Neuronal stem cell (in vitro differentiated cells): Measurements from ENCODE around the gene LSM14A. TPM values are rescaled to one million over a fixed set of nuclear protein-coding genes. Genes with fewer than 3 reads are reported as not detected.
A peak's percentile ranks its signal among the peaks of the same experiment; 100 is the strongest.

Source experiments
- DNase-seq: peaks from one replicate; pipeline ENCODE4 v3.0.0-alpha.2; 2013; ENCODE audit warnings: low spot score
- H2AFZ ChIP-seq: one replicate; pipeline ENCODE4 v1.6.1; 2013; ENCODE audit warnings: mild to moderate bottlenecking, low read length, inconsistent platforms
- H2AK5ac ChIP-seq: 2 replicates; pipeline ENCODE4 v1.6.1; 2013; ENCODE audit warnings: low read depth, mild to moderate bottlenecking, inconsistent platforms, low read length, moderate library complexity, mixed read lengths
- H2BK120ac ChIP-seq: 2 replicates; pipeline ENCODE4 v1.6.1; 2013; ENCODE audit warnings: low read depth, mild to moderate bottlenecking, inconsistent platforms, low read length, moderate library complexity, mixed read lengths
- H2BK12ac ChIP-seq: one replicate; pipeline ENCODE4 v1.6.1; 2013; ENCODE audit warnings: low read length, inconsistent platforms
- H2BK15ac ChIP-seq: 2 replicates; pipeline ENCODE4 v1.6.1; 2013; ENCODE audit warnings: mild to moderate bottlenecking, low read length, inconsistent platforms, mixed read lengths
- H2BK5ac ChIP-seq: one replicate; pipeline ENCODE4 v1.6.1; 2013; ENCODE audit warnings: inconsistent platforms, mild to moderate bottlenecking, low read length, moderate library complexity
- H3K14ac ChIP-seq: one replicate; pipeline ENCODE4 v1.6.1; 2013; ENCODE audit warnings: low read length, inconsistent platforms
- H3K18ac ChIP-seq: 2 replicates; pipeline ENCODE4 v1.6.1; 2013; ENCODE audit warnings: low read length, inconsistent platforms
- H3K23ac ChIP-seq: 2 replicates; pipeline ENCODE4 v1.6.1; 2013; ENCODE audit warnings: low read depth, mild to moderate bottlenecking, mixed read lengths, low read length, inconsistent platforms; ENCODE audit not compliant: poor library complexity
- H3K27ac ChIP-seq: replicated peaks from 3 replicates; pipeline ENCODE4 v1.5.1; 2013; ENCODE audit warnings: low read length, inconsistent platforms
- H3K27me3 ChIP-seq, 3 experiments: 2 replicates each; pipeline ENCODE4 v1.6.1; 2013; ENCODE audit warnings: low read length in 3 of 3, mild to moderate bottlenecking in 2 of 3, inconsistent platforms in 1 of 3, low read depth in 1 of 3, mixed read lengths in 1 of 3, moderate library complexity in 1 of 3; ENCODE audit not compliant: control insufficient read depth in 3 of 3, insufficient read depth in 3 of 3
- H3K36me3 ChIP-seq, 2 donors: replicated peaks in 1 of 2; 2 replicates each; pipeline ENCODE4 v1.6.1; 2013; ENCODE audit warnings: low read length in 2 of 2; ENCODE audit not compliant: control insufficient read depth in 2 of 2, insufficient read depth in 2 of 2
- H3K4ac ChIP-seq: 2 replicates; pipeline ENCODE4 v1.6.1; 2013; ENCODE audit warnings: inconsistent platforms, mild to moderate bottlenecking, low read length, moderate library complexity
- H3K4me1 ChIP-seq, 2 donors: 1 replicate in 1 of 2; 2 replicates in 1 of 2; pipeline ENCODE4 v1.6.1; 2013; ENCODE audit warnings: low read length in 2 of 2, low read depth in 1 of 2; ENCODE audit not compliant: control insufficient read depth in 2 of 2, insufficient read depth in 1 of 2
- H3K4me2 ChIP-seq: one replicate; pipeline ENCODE4 v1.6.1; 2013; ENCODE audit warnings: mild to moderate bottlenecking, low read length, inconsistent platforms; ENCODE audit not compliant: insufficient read depth, poor library complexity, severe bottlenecking
- H3K4me3 ChIP-seq, 2 donors: 2 replicates each; pipeline ENCODE4 v1.5.1; 2013; ENCODE audit warnings: low read length in 2 of 2, mild to moderate bottlenecking in 2 of 2, inconsistent platforms in 1 of 2, moderate library complexity in 1 of 2
- H3K79me1 ChIP-seq: one replicate; pipeline ENCODE4 v1.6.1; 2013; ENCODE audit warnings: low read depth, mild to moderate bottlenecking, inconsistent platforms, low read length, moderate library complexity
- H3K9ac ChIP-seq: one replicate; pipeline ENCODE4 v1.6.1; 2013; ENCODE audit warnings: mild to moderate bottlenecking, low read depth, low read length, inconsistent platforms; ENCODE audit not compliant: poor library complexity
- H3K9me3 ChIP-seq, 2 donors: replicated peaks in 1 of 2; 2 replicates each; pipeline versions ENCODE3 to v1.6.1; 2013; ENCODE audit warnings: low read length in 2 of 2, mild to moderate bottlenecking in 2 of 2, inconsistent platforms in 1 of 2, low read depth in 1 of 2, mixed read lengths in 1 of 2, moderate library complexity in 1 of 2; ENCODE audit not compliant: control insufficient read depth in 2 of 2, insufficient read depth in 1 of 2
- H4K8ac ChIP-seq: one replicate; pipeline ENCODE4 v1.6.1; 2013; ENCODE audit warnings: low read depth, mild to moderate bottlenecking, inconsistent platforms, low read length, moderate library complexity
- H4K91ac ChIP-seq: one replicate; pipeline ENCODE4 v1.6.1; 2013; ENCODE audit warnings: low read length, low read depth, mild to moderate bottlenecking, inconsistent platforms; ENCODE audit not compliant: poor library complexity
- WGBS, 2 donors: extraction: QIAGEN DNeasy Blood & Tissue Kit; methylation state at CpG; one replicate each; pipeline ENCODE4 v1.1.7; 2013; ENCODE audit warnings: missing lambda C conversion rate in 2 of 2, mixed read lengths in 1 of 2; ENCODE audit not compliant: insufficient read length in 2 of 2, insufficient replicate concordance in 1 of 2; ENCODE audit errors: extremely low coverage in 2 of 2; 5-methylcytosine and 5-hydroxymethylcytosine counted together
- polyA plus RNA-seq, 2 experiments: library from polyadenylated mRNA; stranded (reverse); fragments of 200-250 nt; gene quantifications; one replicate each; pipeline ENCODE4 v1.2.3, GENCODE V29; 2013

Gene LSM14A
- 125 TPM for polyA plus RNA-seq (2013, experiment 1 of 2)
- 127 TPM for polyA plus RNA-seq (2013, experiment 2 of 2)

- Histone ChIP-seq H3K4ac (peak within 1 kb of the TSS; percentile 97), H3K36me3 (peaks cover 0 to 37% of the 10 kb centered on the region in 2 donors), H2BK120ac (peak within 1 kb of the TSS; percentile 83), H3K14ac (peak within 1 kb of the TSS; percentile 95), H2AFZ (peak within 1 kb of the TSS; percentile 92), H2BK12ac (no peak within 1 kb of the TSS), H3K4me1 (peaks cover 5 to 12% of the 10 kb centered on the region in 2 donors), H3K9ac (peak within 1 kb of the TSS; percentile 100), H2BK15ac (peak within 1 kb of the TSS; percentile 96), H2BK5ac (peak within 1 kb of the TSS; percentile 97), H4K91ac (peak within 1 kb of the TSS; percentile 98), H3K4me2 (peak within 1 kb of the TSS; percentile 88), H3K4me3 (peak within 1 kb of the TSS; percentile 73 to 99), H2AK5ac (peak within 1 kb of the TSS; percentile 99), H4K8ac (peak within 1 kb of the TSS; percentile 94), H3K23ac (peak within 1 kb of the TSS; percentile 99), H3K9me3 (no peaks in the 10 kb centered on the region), H3K79me1 (peaks cover 4% of the 10 kb centered on the region), H3K18ac (peak within 1 kb of the TSS; percentile 100), H3K27ac (peak within 1 kb of the TSS; percentile 95), H3K27me3 (no peaks in the 10 kb centered on the region)
- WGBS, 2 donors: no CpG with 5 or more reads among the region's 83 CpGs
- DNase-seq: peak; percentile 90
Measured at GRCh38 chr19:34171877-34172660, at the start of gene LSM14A. TSS of gene LSM14A (plus strand) at chr19:34172504. CDS start at chr19:34172643, 139 bp downstream.

DNA sequence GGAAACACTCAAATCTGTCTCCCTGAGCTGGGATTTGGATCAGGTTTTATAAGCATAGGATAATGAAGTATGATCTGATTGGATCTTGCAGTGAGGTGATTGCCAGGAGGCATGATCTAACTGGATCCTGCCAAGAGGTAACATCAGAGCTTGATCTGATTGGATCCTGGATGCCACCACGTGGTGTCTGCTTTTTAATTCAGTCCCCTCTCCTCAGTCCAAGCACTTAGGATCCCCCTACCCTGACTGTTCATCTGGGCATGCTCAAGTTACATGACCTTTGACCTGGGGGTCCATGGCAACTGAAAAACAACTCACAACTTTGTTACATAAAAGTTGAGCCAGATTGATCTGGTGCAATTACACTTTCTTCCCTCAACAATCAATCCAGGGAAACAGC, 47.5 kb upstream of the LSM14A start:
- Histone ChIP-seq H3K9me3 (peaks cover 0 to 6% of the 10 kb centered on the region in 2 donors), H3K36me3 (no peaks in the 10 kb centered on the region), H4K91ac (no peak overlapping the region), H4K8ac (no peak overlapping the region), H3K23ac (no peak overlapping the region), H3K27me3 (no peaks in the 10 kb centered on the region), H3K4me3 (no peak overlapping the region), H3K79me1 (no peaks in the 10 kb centered on the region), H3K4me1 (peaks cover 0 to 11% of the 10 kb centered on the region in 2 donors), H3K14ac (no peak overlapping the region), H3K4me2 (no peak overlapping the region), H2BK5ac (no peak overlapping the region), H2BK120ac (no peak overlapping the region), H2BK15ac (no peak overlapping the region), H3K9ac (no peak overlapping the region), H2BK12ac (no peak overlapping the region), H3K27ac (no peak overlapping the region), H3K4ac (no peak overlapping the region), H3K18ac (no peak overlapping the region), H2AFZ (peak overlapping the region; percentile 1), H2AK5ac (no peak overlapping the region)
- peak; percentile 57 for DNase-seq
- no CpG with 5 or more reads among the region's 1 CpG for WGBS, 2 donors

- no peak overlapping the region for H3K4me3 ChIP-seq
- no peak overlapping the region for H3K4ac ChIP-seq
- H3K9me3 ChIP-seq: peaks cover 0 to 6% of the 10 kb centered on the region in 2 donors
- no peaks in the 10 kb centered on the region for H3K36me3 ChIP-seq
- peak overlapping the region; percentile 68 for H2AFZ ChIP-seq
- no peaks in the 10 kb centered on the region for H3K79me1 ChIP-seq
- peak overlapping the region; percentile 77 for H2AK5ac ChIP-seq
- H3K4me2 ChIP-seq: peak overlapping the region; percentile 4
- peak overlapping the region; percentile 32 for H2BK5ac ChIP-seq
- no peak overlapping the region for H3K14ac ChIP-seq
- no peak overlapping the region for H3K23ac ChIP-seq
- peak overlapping the region; percentile 87 for H2BK15ac ChIP-seq
- no peak overlapping the region for H2BK120ac ChIP-seq
- H3K18ac ChIP-seq: peak overlapping the region; percentile 90
- H4K91ac ChIP-seq: no peak overlapping the region
- WGBS, 2 donors: no CpG with 5 or more reads among the region's 8 CpGs
- no peak overlapping the region for H4K8ac ChIP-seq
- peak overlapping the region; percentile 97 for H2BK12ac ChIP-seq
- peaks cover 0 to 11% of the 10 kb centered on the region in 2 donors for H3K4me1 ChIP-seq
- H3K27ac ChIP-seq: no peak overlapping the region
- no peak for DNase-seq
- peak overlapping the region; percentile 9 for H3K9ac ChIP-seq
- H3K27me3 ChIP-seq: no peaks in the 10 kb centered on the region
Measured at GRCh38 chr19:34126966-34127365, 45.3 kb upstream of the LSM14A start.

GRCh38 chr19:34127684-34128189, 44.6 kb upstream of the LSM14A start:
- Histone ChIP-seq H2AFZ (no peak overlapping the region), H3K36me3 (no peaks in the 10 kb centered on the region), H3K4ac (no peak overlapping the region), H3K9ac (no peak overlapping the region), H3K27me3 (no peaks in the 10 kb centered on the region), H3K14ac (no peak overlapping the region), H2BK5ac (no peak overlapping the region), H2BK12ac (no peak overlapping the region), H3K27ac (no peak overlapping the region), H2BK15ac (no peak overlapping the region), H3K79me1 (no peaks in the 10 kb centered on the region), H2BK120ac (no peak overlapping the region), H3K4me1 (peaks cover 0 to 11% of the 10 kb centered on the region in 2 donors), H3K4me2 (no peak overlapping the region), H3K18ac (no peak overlapping the region), H3K9me3 (peaks cover 0 to 6% of the 10 kb centered on the region in 2 donors), H2AK5ac (no peak overlapping the region), H4K91ac (no peak overlapping the region), H4K8ac (no peak overlapping the region), H3K23ac (no peak overlapping the region), H3K4me3 (no peak overlapping the region)
- no CpG with 5 or more reads among the region's 6 CpGs for WGBS, 2 donors
- DNase-seq: no peak
